Epithelial cell of proximal tubule (primary cell): ENCODE results near the gene ASIC3. TPM values are rescaled to one million over a fixed set of nuclear protein-coding genes. Genes with fewer than 3 reads are reported as not detected.
A peak's percentile ranks its signal among the peaks of the same experiment; 100 is the strongest.

Experiments used
- DNase-seq: peaks from one replicate; pipeline ENCODE4 v3.0.0-alpha.2; 2011; ENCODE audit warnings: low read depth
- H3K4me3 ChIP-seq: 2 replicates; pipeline ENCODE4 v1.5.1; 2011; ENCODE audit warnings: low read depth, mild to moderate bottlenecking, low read length
- CTCF ChIP-seq: conservative IDR thresholded peaks from 2 replicates; pipeline ENCODE4 v1.5.1; 2012; ENCODE audit warnings: low read depth, mild to moderate bottlenecking, low read length
- total RNA-seq: library from RNA; depleted of rRNA; stranded (reverse); fragments of >200 nt; gene quantifications from 2 replicates; pipeline ENCODE4 v1.2.3, GENCODE V29; 2015

ASIC3 gene
- total RNA-seq, 1 donor from 2014 or later = 2.5 TPM

GRCh38 chr7:151088856-151089699 is 40.7 kb downstream of the ASIC3 start:
- TF ChIP-seq CTCF = no peak
- H3K4me3 ChIP-seq = peak overlapping the region; percentile 91
- DNase-seq = no peak

- no peak for DNase-seq
- no peak overlapping the region for H3K4me3 ChIP-seq
- no peak for TF ChIP-seq CTCF
Observed at GRCh38 chr7:151089893-151090730, 41.8 kb downstream of the ASIC3 start.

- no peak for TF ChIP-seq CTCF
- no peak overlapping the region for H3K4me3 ChIP-seq
- no peak for DNase-seq
Observed at GRCh38 chr7:151091003-151091402, 42.7 kb downstream of the ASIC3 start.

GRCh38 chr7:151091431-151091830 is 43.1 kb downstream of the ASIC3 start:
- H3K4me3 ChIP-seq = no peak overlapping the region
- peak; percentile 80 for TF ChIP-seq CTCF
- DNase-seq = no peak

- no peak for TF ChIP-seq CTCF
- DNase-seq = no peak
Observed at GRCh38 chr7:151091988-151092387, 43.7 kb downstream of the ASIC3 start.

GRCh38 chr7:151093748-151094147 is 45.4 kb downstream of the ASIC3 start:
- H3K4me3 ChIP-seq = no peak overlapping the region
- DNase-seq = no peak
- TF ChIP-seq CTCF = no peak

More at GRCh38 chr7:151091988-151092387, 43.7 kb downstream of the ASIC3 start:
- H3K4me3 ChIP-seq = no peak overlapping the region
